IMR-90 (cell line): ENCODE results near the gene CAMTA1. TPM values are rescaled to one million over a fixed set of nuclear protein-coding genes. Genes with fewer than 3 reads are reported as not detected.
A peak's percentile ranks its signal among the peaks of the same experiment; 100 is the strongest.

ENCODE experiments used
- ATAC-seq: fragments of 200-7000 bp; cut with Tn5 transposase; 2 replicates; pipeline ENCODE4 v1.9.1; 2020; ENCODE audit warnings: low read depth, mild to moderate bottlenecking, moderate library complexity
- BruUV-seq: library from RNA; stranded (reverse); fragments of 400-500 nt; replicated peaks from 2 replicates; lab custom pipeline; 2021; lab: Mats Ljungman, UMichigan
- CTCF ChIA-PET: fragments of 300-600 bp; formaldehyde crosslinking; extraction: SDS; loops from one replicate; lab custom pipeline; 2021; ENCODE audit warnings: antibody characterized with exemption; lab: Yijun Ruan, JAX
- POLR2A ChIA-PET: fragments of 300-600 bp; sonication (Branson Sonifier 250); formaldehyde crosslinking; loops from one replicate; lab custom pipeline; 2022; ENCODE audit warnings: antibody characterized with exemption; ENCODE audit not compliant: unreplicated experiment; lab: Charles Lee
- DNase-seq: peaks from one replicate; pipeline ENCODE4 v3.0.0; 2013
- H2AFZ ChIP-seq: replicated peaks from 2 replicates; pipeline ENCODE3; 2013; ENCODE audit warnings: low read length, mild to moderate bottlenecking; ENCODE audit not compliant: poor library complexity
- H2AK5ac ChIP-seq: 2 replicates; pipeline ENCODE4 v1.6.1; 2013; ENCODE audit warnings: low read depth, low read length, inconsistent platforms
- H2AK9ac ChIP-seq: replicated peaks from 2 replicates; pipeline ENCODE3; 2013; ENCODE audit warnings: mild to moderate bottlenecking, low read depth, low read length, moderate library complexity; ENCODE audit not compliant: poor library complexity
- H2BK120ac ChIP-seq: 2 replicates; pipeline ENCODE4 v1.6.1; 2013; ENCODE audit warnings: low read depth, low read length, inconsistent platforms
- H2BK15ac ChIP-seq: 3 replicates; pipeline ENCODE4 v1.6.1; 2013; ENCODE audit warnings: low read depth, low read length, inconsistent platforms
- H2BK20ac ChIP-seq: 2 replicates; pipeline ENCODE4 v1.6.1; 2013; ENCODE audit warnings: low read depth, mild to moderate bottlenecking, inconsistent platforms, low read length, moderate library complexity
- H2BK5ac ChIP-seq: 2 replicates; pipeline ENCODE4 v1.6.1; 2013; ENCODE audit warnings: mild to moderate bottlenecking, low read depth, low read length, inconsistent platforms; ENCODE audit not compliant: poor library complexity, severe bottlenecking
- H3K14ac ChIP-seq: replicated peaks from 2 replicates; pipeline ENCODE4 v1.6.1; 2013; ENCODE audit warnings: low read depth, low read length, inconsistent platforms
- H3K18ac ChIP-seq: 2 replicates; pipeline ENCODE4 v1.6.1; 2013; ENCODE audit warnings: low read depth, low read length, control low read depth
- H3K23ac ChIP-seq: 2 replicates; pipeline ENCODE4 v1.6.1; 2013; ENCODE audit warnings: low read depth, low read length, inconsistent platforms
- H3K27ac ChIP-seq: 2 replicates; pipeline ENCODE4 v1.5.1; 2013; ENCODE audit warnings: mild to moderate bottlenecking, control low read depth, low read length; ENCODE audit not compliant: insufficient read depth
- H3K27me3 ChIP-seq: 2 replicates; pipeline ENCODE4 v1.6.1; 2013; ENCODE audit warnings: low read length; ENCODE audit not compliant: control insufficient read depth, insufficient read depth
- H3K36me3 ChIP-seq: 2 replicates; pipeline ENCODE4 v1.6.1; 2013; ENCODE audit warnings: low read length, mixed read lengths; ENCODE audit not compliant: control insufficient read depth, insufficient read depth
- H3K4ac ChIP-seq: 2 replicates; pipeline ENCODE4 v1.6.1; 2013; ENCODE audit warnings: low read depth, low read length, inconsistent platforms
- H3K4me1 ChIP-seq: 2 replicates; pipeline ENCODE4 v1.6.1; 2013; ENCODE audit warnings: low read length, mixed read lengths; ENCODE audit not compliant: control insufficient read depth, insufficient read depth
- H3K4me2 ChIP-seq: 2 replicates; pipeline ENCODE4 v1.6.1; 2013; ENCODE audit warnings: low read depth, mild to moderate bottlenecking, control low read depth, low read length, moderate library complexity
- H3K4me3 ChIP-seq: 2 replicates; pipeline ENCODE4 v1.5.1; 2013; ENCODE audit warnings: low read depth, mild to moderate bottlenecking, control low read depth, low read length, moderate library complexity; ENCODE audit not compliant: insufficient read depth
- H3K56ac ChIP-seq: 2 replicates; pipeline ENCODE4 v1.6.1; 2013; ENCODE audit warnings: low read length, inconsistent platforms; ENCODE audit not compliant: insufficient read depth; ENCODE audit errors: extremely low read depth
- H3K79me1 ChIP-seq, 2 experiments: 2 replicates each; pipeline ENCODE4 v1.6.1; 2013; ENCODE audit warnings: low read length in 2 of 2, inconsistent platforms in 1 of 2, low read depth in 1 of 2
- H3K9ac ChIP-seq: 2 replicates; pipeline ENCODE4 v1.6.1; 2013; ENCODE audit warnings: low read depth, low read length, control low read depth
- H3K9me1 ChIP-seq: 2 replicates; pipeline ENCODE4 v1.6.1; 2013; ENCODE audit warnings: low read length, inconsistent platforms; ENCODE audit not compliant: insufficient read depth
- H3K9me3 ChIP-seq: 2 replicates; pipeline ENCODE4 v1.6.1; 2013; ENCODE audit warnings: low read length; ENCODE audit not compliant: control insufficient read depth, insufficient read depth
- H4K20me1 ChIP-seq: 2 replicates; pipeline ENCODE4 v1.6.1; 2013; ENCODE audit warnings: low read length, inconsistent platforms; ENCODE audit not compliant: insufficient read depth
- H4K5ac ChIP-seq: 2 replicates; pipeline ENCODE4 v1.6.1; 2013; ENCODE audit warnings: mild to moderate bottlenecking, low read depth, low read length, control low read depth
- H4K8ac ChIP-seq, 2 experiments: 2 replicates each; pipeline ENCODE4 v1.6.1; 2013; ENCODE audit warnings: low read depth in 2 of 2, low read length in 2 of 2, control low read depth in 1 of 2, inconsistent platforms in 1 of 2
- H4K91ac ChIP-seq: 2 replicates; pipeline ENCODE4 v1.6.1; 2013; ENCODE audit warnings: low read depth, low read length, inconsistent platforms; ENCODE audit not compliant: insufficient read depth
- BHLHE40 ChIP-seq: fragments of 150-350 bp; IDR thresholded peaks from 2 replicates; pipeline ENCODE4 v1.6.1; 2016; ENCODE audit warnings: mild to moderate bottlenecking, low read depth, low read length
- CEBPB ChIP-seq: IDR thresholded peaks from 2 replicates; pipeline ENCODE4 v1.6.1; 2012; ENCODE audit warnings: low read depth, low read length, improper control_type of control experiment
- CHD1 ChIP-seq: IDR thresholded peaks from 2 replicates; pipeline ENCODE4 v1.6.1; 2012; ENCODE audit warnings: low read depth, low read length, improper control_type of control experiment
- FOS ChIP-seq: fragments of 150-350 bp; IDR thresholded peaks from 2 replicates; pipeline ENCODE4 v1.6.1; 2016; ENCODE audit warnings: low read depth, low read length
- MAFK ChIP-seq: IDR thresholded peaks from 2 replicates; pipeline ENCODE4 v1.6.1; 2012; ENCODE audit warnings: low read depth, low read length, improper control_type of control experiment
- MAZ ChIP-seq: IDR thresholded peaks from 2 replicates; pipeline ENCODE4 v1.6.1; 2012; ENCODE audit warnings: low read depth, mild to moderate bottlenecking, low read length, improper control_type of control experiment, moderate library complexity, borderline replicate concordance
- MXI1 ChIP-seq: IDR thresholded peaks from 2 replicates; pipeline ENCODE4 v1.6.1; 2012; ENCODE audit warnings: low read depth, mild to moderate bottlenecking, low read length, moderate library complexity, borderline replicate concordance
- RAD21 ChIP-seq: IDR thresholded peaks from 2 replicates; pipeline ENCODE4 v1.6.1; 2012; ENCODE audit warnings: low read length, improper control_type of control experiment
- RCOR1 ChIP-seq: IDR thresholded peaks from 2 replicates; pipeline ENCODE4 v1.6.1; 2012; ENCODE audit warnings: mild to moderate bottlenecking, low read length, improper control_type of control experiment; ENCODE audit not compliant: insufficient replicate concordance
- SMC3 ChIP-seq: fragments of 150-350 bp; IDR thresholded peaks from 2 replicates; pipeline ENCODE4 v1.6.1; 2016; ENCODE audit warnings: low read depth, mild to moderate bottlenecking, antibody characterized with exemption, low read length, moderate library complexity
- WGBS, 2 experiments: methylation state at CpG; one replicate each; pipeline versions ENCODE4 v1.1.5 to v1.1.7; 2013; ENCODE audit warnings: missing lambda C conversion rate in 2 of 2; ENCODE audit not compliant: insufficient read length in 1 of 2; ENCODE audit errors: extremely low coverage in 2 of 2; 5-methylcytosine and 5-hydroxymethylcytosine counted together
- dilution Hi-C: fragments of 300-500 bp; cut with HindIII; formaldehyde crosslinking; loops from one replicate; pipeline ENCODE4 v1.14.3; 2018; ENCODE audit warnings: low sequenced_read_pairs; ENCODE audit not compliant: unreplicated experiment
- in situ Hi-C: fragments of 300-500 bp; cut with MboI; formaldehyde crosslinking; loops from 3 replicates; pipeline ENCODE4 v1.14.3; 2019; ENCODE audit warnings: low sequenced_read_pairs, inconsistent platforms, mixed read lengths
- intact Hi-C: fragments of 100-400 bp; cut with micrococcal nuclease; formaldehyde crosslinking; loops from 2 replicates; pipeline ENCODE4 v1.10.0; 2022
- polyA plus RNA-seq, 3 experiments: library from polyadenylated mRNA; depleted of rRNA; stranded (reverse); fragments of >200 nt; gene quantifications; 2 replicates each; pipeline ENCODE4 v1.2.3, GENCODE V29; 2012; ENCODE audit warnings: low replicate concordance in 1 of 3
- total RNA-seq: library from RNA; depleted of rRNA; stranded (reverse); fragments of >200 nt; gene quantifications from 2 replicates; pipeline ENCODE4 v1.2.3, GENCODE V29; 2012
- TF ChIP-seq, protein P1 (sequence below): conservative IDR thresholded peaks from 2 replicates; pipeline ENCODE4 v1.5.1; 2012; ENCODE audit warnings: mild to moderate bottlenecking, low read depth, low read length, improper control_type of control experiment
- TF ChIP-seq, protein P2 (sequence below): fragments of 150-350 bp; IDR thresholded peaks from 2 replicates; pipeline ENCODE4 v1.6.1; 2016; ENCODE audit warnings: low read depth, mild to moderate bottlenecking, low read length, moderate library complexity, borderline replicate concordance
- TF ChIP-seq, protein P3 (sequence below): fragments of 150-350 bp; IDR thresholded peaks from 2 replicates; pipeline ENCODE4 v1.6.1; 2017; ENCODE audit warnings: mild to moderate bottlenecking, antibody characterized with exemption, low read length, low read depth

Gene CAMTA1
- total and polyA plus RNA-seq, 2 of the 4 experiments (the other 2 are of a cell fraction), result 35.5 to 74.3 TPM

DNA sequence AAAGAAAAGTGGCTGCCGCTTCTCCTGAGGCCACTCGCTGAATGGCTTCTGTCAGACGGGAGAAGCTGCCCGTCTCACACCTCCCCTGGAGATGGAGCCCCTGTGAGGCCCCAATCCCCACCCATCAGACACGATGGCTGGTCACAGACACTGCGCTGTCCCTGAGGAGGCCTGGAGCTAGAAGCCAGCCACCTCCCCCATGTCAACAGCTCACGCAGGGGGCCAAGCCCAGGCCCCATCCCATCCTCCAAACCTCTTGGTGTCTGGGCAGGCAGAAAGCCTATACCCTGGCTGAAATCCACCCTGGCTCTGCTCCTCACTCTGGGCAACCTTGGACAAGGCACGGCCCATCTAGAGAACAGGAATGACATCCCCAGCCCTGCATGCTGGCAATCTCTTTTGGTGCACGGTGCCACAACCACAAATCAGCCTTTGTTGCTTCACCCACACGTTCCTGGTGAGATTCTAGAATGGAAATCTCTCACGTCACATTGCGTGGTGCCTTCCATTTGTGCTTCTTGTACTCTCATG lies 711.9 kb downstream of the CAMTA1 start:
- H2BK5ac ChIP-seq, result no peak overlapping the region
- H4K5ac ChIP-seq, result no peak overlapping the region
- no peaks in the 10 kb centered on the region for H3K79me1 ChIP-seq
- no peak overlapping the region for H3K23ac ChIP-seq
- H3K18ac ChIP-seq, result no peak overlapping the region
- H2AK9ac ChIP-seq, result no peak overlapping the region
- H3K14ac ChIP-seq, result no peak overlapping the region
- no peak overlapping the region for H4K8ac ChIP-seq
- no peaks in the 10 kb centered on the region for H3K4me1 ChIP-seq
- no peak overlapping the region for H2AK5ac ChIP-seq
- ATAC-seq, result no peak
- H3K9me3 ChIP-seq, result no peaks in the 10 kb centered on the region
- DNase-seq, result no peak
- H3K4ac ChIP-seq, result no peak overlapping the region
- no peak overlapping the region for H3K4me2 ChIP-seq
- intact Hi-C loops (no loop called here), dilution Hi-C loops (no loop called here), in situ Hi-C loops (no loop called here)
- no peak overlapping the region for H2BK15ac ChIP-seq
- 61% methylated on average over 4 of the region's 12 CpGs; no CpG with 5 or more reads in 1 of the 2 experiments for WGBS, 2 experiments
- peak overlapping the region; percentile 21 for H2AFZ ChIP-seq
- no peak overlapping the region for H3K56ac ChIP-seq
- no peaks in the 10 kb centered on the region for H3K9me1 ChIP-seq
- ChIA-PET CTCF (no interaction called here), POLR2A (no interaction called here)
- H3K27ac ChIP-seq, result no peak overlapping the region
- H3K36me3 ChIP-seq, result no peaks in the 10 kb centered on the region
- no TSS peak for BruUV-seq
- no peak overlapping the region for H3K4me3 ChIP-seq
- no peak overlapping the region for H4K91ac ChIP-seq
- no peak overlapping the region for H3K9ac ChIP-seq
- TF ChIP-seq FOS (no peak), MXI1 (no peak), SMC3 (no peak), RCOR1 (no peak), BHLHE40 (no peak), CHD1 (no peak), RAD21 (no peak), MAFK (no peak), CEBPB (no peak), MAZ (no peak)
- TF ChIP-seq, protein P1, sequence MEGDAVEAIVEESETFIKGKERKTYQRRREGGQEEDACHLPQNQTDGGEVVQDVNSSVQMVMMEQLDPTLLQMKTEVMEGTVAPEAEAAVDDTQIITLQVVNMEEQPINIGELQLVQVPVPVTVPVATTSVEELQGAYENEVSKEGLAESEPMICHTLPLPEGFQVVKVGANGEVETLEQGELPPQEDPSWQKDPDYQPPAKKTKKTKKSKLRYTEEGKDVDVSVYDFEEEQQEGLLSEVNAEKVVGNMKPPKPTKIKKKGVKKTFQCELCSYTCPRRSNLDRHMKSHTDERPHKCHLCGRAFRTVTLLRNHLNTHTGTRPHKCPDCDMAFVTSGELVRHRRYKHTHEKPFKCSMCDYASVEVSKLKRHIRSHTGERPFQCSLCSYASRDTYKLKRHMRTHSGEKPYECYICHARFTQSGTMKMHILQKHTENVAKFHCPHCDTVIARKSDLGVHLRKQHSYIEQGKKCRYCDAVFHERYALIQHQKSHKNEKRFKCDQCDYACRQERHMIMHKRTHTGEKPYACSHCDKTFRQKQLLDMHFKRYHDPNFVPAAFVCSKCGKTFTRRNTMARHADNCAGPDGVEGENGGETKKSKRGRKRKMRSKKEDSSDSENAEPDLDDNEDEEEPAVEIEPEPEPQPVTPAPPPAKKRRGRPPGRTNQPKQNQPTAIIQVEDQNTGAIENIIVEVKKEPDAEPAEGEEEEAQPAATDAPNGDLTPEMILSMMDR, result no peak
- TF ChIP-seq, protein P2, sequence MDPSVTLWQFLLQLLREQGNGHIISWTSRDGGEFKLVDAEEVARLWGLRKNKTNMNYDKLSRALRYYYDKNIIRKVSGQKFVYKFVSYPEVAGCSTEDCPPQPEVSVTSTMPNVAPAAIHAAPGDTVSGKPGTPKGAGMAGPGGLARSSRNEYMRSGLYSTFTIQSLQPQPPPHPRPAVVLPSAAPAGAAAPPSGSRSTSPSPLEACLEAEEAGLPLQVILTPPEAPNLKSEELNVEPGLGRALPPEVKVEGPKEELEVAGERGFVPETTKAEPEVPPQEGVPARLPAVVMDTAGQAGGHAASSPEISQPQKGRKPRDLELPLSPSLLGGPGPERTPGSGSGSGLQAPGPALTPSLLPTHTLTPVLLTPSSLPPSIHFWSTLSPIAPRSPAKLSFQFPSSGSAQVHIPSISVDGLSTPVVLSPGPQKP, result no peak
- TF ChIP-seq, protein P3, sequence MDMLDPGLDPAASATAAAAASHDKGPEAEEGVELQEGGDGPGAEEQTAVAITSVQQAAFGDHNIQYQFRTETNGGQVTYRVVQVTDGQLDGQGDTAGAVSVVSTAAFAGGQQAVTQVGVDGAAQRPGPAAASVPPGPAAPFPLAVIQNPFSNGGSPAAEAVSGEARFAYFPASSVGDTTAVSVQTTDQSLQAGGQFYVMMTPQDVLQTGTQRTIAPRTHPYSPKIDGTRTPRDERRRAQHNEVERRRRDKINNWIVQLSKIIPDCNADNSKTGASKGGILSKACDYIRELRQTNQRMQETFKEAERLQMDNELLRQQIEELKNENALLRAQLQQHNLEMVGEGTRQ, result no peak
- H4K20me1 ChIP-seq, result no peaks in the 10 kb centered on the region
- no peak overlapping the region for H2BK20ac ChIP-seq
- H2BK120ac ChIP-seq, result no peak overlapping the region
- H3K27me3 ChIP-seq, result no peaks in the 10 kb centered on the region
